Pancreas (tissue), 10 donors: ENCODE results near the gene SH3GLB1. TPM values are rescaled to one million over a fixed set of nuclear protein-coding genes. Genes with fewer than 3 reads are reported as not detected.

Experiments
- ATAC-seq, 4 donors: fragments of 200-7000 bp; cut with Tn5 transposase; one replicate each; pipeline versions ENCODE4 v1.8.0 to v1.9.1; 2020; ENCODE audit warnings: mild to moderate bottlenecking in 4 of 4, moderate library complexity in 4 of 4
- DNase-seq, 6 donors: peaks; one replicate each; pipeline ENCODE4 v3.0.0-alpha.2; 2020
- FAIRE-seq: peaks from 2 replicates; lab custom pipeline; 2012; peaks lifted over from hg19 to GRCh38; lab: Jason Lieb, UNC
- H3K27ac ChIP-seq, 4 donors: fragments of 200-600 bp; sonication (generic); 1 replicate in 3 of 4; 2 replicates in 1 of 4; pipeline versions ENCODE4 v1.5.0 to v1.8.0; 2020
- H3K27me3 ChIP-seq, 4 donors: fragments of 200-600 bp; one replicate each; pipeline ENCODE4 v1.8.0; 2021
- H3K36me3 ChIP-seq, 3 donors: fragments of 200-600 bp; sonication (generic) in 1 of 3; one replicate each; pipeline versions ENCODE4 v1.5.0 to v1.8.0; 2020 to 2021
- H3K4me1 ChIP-seq, 3 donors: fragments of 200-600 bp; one replicate each; pipeline ENCODE4 v1.8.0; 2021
- H3K4me3 ChIP-seq, 4 donors: fragments of 200-600 bp; sonication (generic) in 2 of 4; one replicate each; pipeline versions ENCODE4 v1.5.0 to v1.8.0; 2020 to 2021
- H3K9me3 ChIP-seq, 4 donors: fragments of 200-600 bp; one replicate each; pipeline ENCODE4 v1.8.0; 2021
- WGBS, 2 donors: extraction: QIAGEN DNeasy Blood & Tissue Kit; methylation state at CpG; one replicate each; pipeline ENCODE4 v1.1.7; 2013; 5-methylcytosine and 5-hydroxymethylcytosine counted together
- intact Hi-C, 3 donors: fragments of 100-400 bp; cut with DNase I; formaldehyde crosslinking; loops; one replicate each; pipeline versions ENCODE4 v1.11.1 to v1.14.2; 2022
- polyA plus RNA-seq, 2 donors: library from polyadenylated mRNA; stranded (reverse); fragments of 200-250 nt; gene quantifications; one replicate each; pipeline ENCODE4 v1.2.3, GENCODE V29; 2013
- total RNA-seq, 6 donors: library from RNA; stranded (reverse); fragmentation: NEBNext Ultra II Directional in 4 of 6; extraction: Animal tissue kit (Norgen Biotek cat#: 25700) in 4 of 6; gene quantifications; one replicate each; pipeline versions ENCODE4 v1.2.1 to v1.2.4, GENCODE V29; 2021 to 2023
- TF ChIP-seq, protein P1 (sequence below), 4 donors: fragments of 200-600 bp; sonication (generic) in 3 of 4; IDR thresholded peaks; one replicate each; pipeline versions ENCODE4 v1.5.0 to v1.8.0; 2021; ENCODE audit warnings: antibody characterized with exemption in 4 of 4
- donor health status: healthy with polysubstance abuse.
- donor health status: DM: no; HTN: no; CAD: no; lungs with moderate emphysema.
- donor health status: DM: no; HTN: no; CAD: no.
- donor health status: control.
- donor health status: control.
- donor health status: Bipolar disorder and iron deficiency.
- donor health status: DM: yes; HTN: yes; CAD: no.
- donor health status: DM: no; HTN: no; CAD: no.
- donor health status: DM: no; HTN: no; CAD: no.
- donor health status: DM: yes; HTN: yes; CAD: no.

Gene SH3GLB1
- total and polyA plus RNA-seq, 8 donors, result 15.3 to 48.3 (median 41.0) TPM

GRCh38 chr1:86750076-86750475 lies 45.7 kb downstream of the SH3GLB1 start:
- WGBS, 2 donors, result 86 to 87% methylated on average over 1 of the region's 1 CpG
- DNase-seq (no peak), ATAC-seq (no peak), FAIRE-seq (no peak)
- Histone ChIP-seq H3K9me3 (no peaks in the 10 kb centered on the region), H3K36me3 (peaks cover 0 to under 1% (median 0%) of the 10 kb centered on the region in 3 donors), H3K27ac (no peak overlapping the region), H3K4me1 (no peaks in the 10 kb centered on the region), H3K27me3 (no peaks in the 10 kb centered on the region), H3K4me3 (no peak overlapping the region)
- TF ChIP-seq, protein P1, sequence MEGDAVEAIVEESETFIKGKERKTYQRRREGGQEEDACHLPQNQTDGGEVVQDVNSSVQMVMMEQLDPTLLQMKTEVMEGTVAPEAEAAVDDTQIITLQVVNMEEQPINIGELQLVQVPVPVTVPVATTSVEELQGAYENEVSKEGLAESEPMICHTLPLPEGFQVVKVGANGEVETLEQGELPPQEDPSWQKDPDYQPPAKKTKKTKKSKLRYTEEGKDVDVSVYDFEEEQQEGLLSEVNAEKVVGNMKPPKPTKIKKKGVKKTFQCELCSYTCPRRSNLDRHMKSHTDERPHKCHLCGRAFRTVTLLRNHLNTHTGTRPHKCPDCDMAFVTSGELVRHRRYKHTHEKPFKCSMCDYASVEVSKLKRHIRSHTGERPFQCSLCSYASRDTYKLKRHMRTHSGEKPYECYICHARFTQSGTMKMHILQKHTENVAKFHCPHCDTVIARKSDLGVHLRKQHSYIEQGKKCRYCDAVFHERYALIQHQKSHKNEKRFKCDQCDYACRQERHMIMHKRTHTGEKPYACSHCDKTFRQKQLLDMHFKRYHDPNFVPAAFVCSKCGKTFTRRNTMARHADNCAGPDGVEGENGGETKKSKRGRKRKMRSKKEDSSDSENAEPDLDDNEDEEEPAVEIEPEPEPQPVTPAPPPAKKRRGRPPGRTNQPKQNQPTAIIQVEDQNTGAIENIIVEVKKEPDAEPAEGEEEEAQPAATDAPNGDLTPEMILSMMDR (IDR thresholded peaks at IDR 0.05), result no peak
- intact Hi-C loops, result no loop called here

DNA sequence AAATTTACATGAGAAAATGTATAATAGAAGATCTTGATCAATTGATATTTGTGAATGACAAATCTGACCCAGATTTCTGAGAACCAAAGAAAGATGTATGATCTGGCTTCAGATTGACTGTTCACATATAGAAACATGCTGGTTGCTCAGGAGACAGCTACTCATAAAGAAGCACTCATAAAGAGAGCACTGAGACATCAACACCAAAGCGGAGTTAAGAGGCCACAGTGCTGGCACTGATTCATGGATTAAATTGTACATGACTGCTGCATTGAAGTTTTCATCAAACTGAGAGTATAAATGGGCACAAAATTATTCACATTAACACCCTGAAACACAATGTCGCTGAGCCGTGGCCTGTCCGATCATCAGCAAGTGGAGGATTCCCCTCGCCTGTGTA lies 46.2 kb downstream of the SH3GLB1 start:
- Histone ChIP-seq H3K27me3 (no peaks in the 10 kb centered on the region), H3K9me3 (no peaks in the 10 kb centered on the region), H3K4me3 (no peak overlapping the region), H3K27ac (no peak overlapping the region), H3K4me1 (peaks cover 0 to under 1% (median 0%) of the 10 kb centered on the region in 3 donors), H3K36me3 (no peaks in the 10 kb centered on the region)
- ATAC-seq (no peak), FAIRE-seq (no peak), DNase-seq (no peak)
- TF ChIP-seq, protein P1 (IDR thresholded peaks at IDR 0.05), result no peak
- WGBS, 2 donors, result 85 to 90% methylated on average over 5 of the region's 5 CpGs
- intact Hi-C loops, result no loop called here

GRCh38 chr1:86751923-86752322 lies 47.5 kb downstream of the SH3GLB1 start:
- FAIRE-seq, result no peak
- H3K27me3 ChIP-seq, result no peaks in the 10 kb centered on the region

GRCh38 chr1:86753700-86754099 lies 49.3 kb downstream of the SH3GLB1 start:
- H3K27ac ChIP-seq, result no peak overlapping the region
- H3K36me3 ChIP-seq, result no peaks in the 10 kb centered on the region
- TF ChIP-seq, protein P1 (IDR thresholded peaks at IDR 0.05), result no peak
- DNase-seq (no peak), FAIRE-seq (no peak), ATAC-seq (no peak)
- H3K27me3 ChIP-seq, result no peaks in the 10 kb centered on the region
- intact Hi-C loops, result no loop called here
- peaks cover 0 to 12% (median 0%) of the 10 kb centered on the region in 3 donors for H3K4me1 ChIP-seq
- no peaks in the 10 kb centered on the region for H3K9me3 ChIP-seq
- no peak overlapping the region for H3K4me3 ChIP-seq

More at GRCh38 chr1:86751923-86752322, 47.5 kb downstream of the SH3GLB1 start:
- TF ChIP-seq, protein P1 (IDR thresholded peaks at IDR 0.05), result no peak
- Histone ChIP-seq H3K36me3 (no peaks in the 10 kb centered on the region), H3K9me3 (no peaks in the 10 kb centered on the region), H3K27ac (no peak overlapping the region), H3K4me3 (no peak overlapping the region), H3K4me1 (peaks cover 0 to 8% (median 0%) of the 10 kb centered on the region in 3 donors)
- ATAC-seq (no peak), DNase-seq (no peak)
- intact Hi-C loops, result no loop called here
- WGBS, 2 donors, result 84 to 88% methylated on average over 6 of the region's 6 CpGs

GRCh38 chr1:86754265-86754974 lies 50.0 kb downstream of the SH3GLB1 start:
- TF ChIP-seq, protein P1 (IDR thresholded peaks at IDR 0.05), result no peak
- intact Hi-C loops, result no loop called here
- H3K27ac ChIP-seq, result no peak overlapping the region
- FAIRE-seq (no peak), ATAC-seq (no peak), DNase-seq (no peak)
- H3K4me1 ChIP-seq, result peaks cover 0 to 17% (median 0%) of the 10 kb centered on the region in 3 donors
- 86 to 87% methylated on average over 4 of the region's 4 CpGs for WGBS, 2 donors
- H3K9me3 ChIP-seq, result no peaks in the 10 kb centered on the region
- no peaks in the 10 kb centered on the region for H3K27me3 ChIP-seq
- H3K36me3 ChIP-seq, result no peaks in the 10 kb centered on the region
- H3K4me3 ChIP-seq, result no peak overlapping the region
